H1 (cell line): Measurements from ENCODE around the gene BZW1. TPM values are rescaled to one million over a fixed set of nuclear protein-coding genes. Genes with fewer than 3 reads are reported as not detected.

Experiments used
- CTCF ChIA-PET: fragments of 300-600 bp; sonication (Branson Sonifier 250); formaldehyde crosslinking; loops from one replicate; lab custom pipeline; 2021; ENCODE audit not compliant: partially characterized antibody; lab: Charles Lee
- POLR2A ChIA-PET: fragments of 300-600 bp; sonication (Branson Sonifier 250); formaldehyde crosslinking; loops from one replicate; lab custom pipeline; 2021; ENCODE audit warnings: inconsistent platforms; ENCODE audit not compliant: partially characterized antibody; lab: Charles Lee
- DNase-seq, 2 experiments: peaks; one replicate each; pipeline versions ENCODE4 v3.0.0 to v3.0.0-alpha.2; 2010 to 2022; ENCODE audit warnings: low spot score in 2 of 2, low read depth in 1 of 2, mixed read lengths in 1 of 2
- FAIRE-seq: peaks from 2 replicates; lab custom pipeline; 2011; peaks lifted over from hg19 to GRCh38; lab: Jason Lieb, UNC
- H2AFZ ChIP-seq: 2 replicates; pipeline ENCODE4 v1.8.1; 2012; ENCODE audit warnings: low read length, inconsistent platforms
- H2AK5ac ChIP-seq: 2 replicates; pipeline ENCODE4 v1.6.1; 2013; ENCODE audit warnings: low read depth, low read length
- H2BK120ac ChIP-seq: replicated peaks from 2 replicates; pipeline ENCODE3; 2013; ENCODE audit warnings: low read depth, low read length, inconsistent platforms
- H2BK12ac ChIP-seq: 2 replicates; pipeline ENCODE4 v1.6.1; 2013; ENCODE audit warnings: low read depth, low read length
- H2BK15ac ChIP-seq: 2 replicates; pipeline ENCODE4 v1.6.1; 2013; ENCODE audit warnings: low read length
- H2BK20ac ChIP-seq: 2 replicates; pipeline ENCODE4 v1.6.1; 2013; ENCODE audit warnings: low read length
- H2BK5ac ChIP-seq: 2 replicates; pipeline ENCODE4 v1.6.1; 2013; ENCODE audit warnings: low read depth, low read length
- H3K14ac ChIP-seq: 2 replicates; pipeline ENCODE4 v1.6.1; 2013; ENCODE audit warnings: inconsistent platforms; ENCODE audit not compliant: insufficient read length
- H3K18ac ChIP-seq: 2 replicates; pipeline ENCODE4 v1.6.1; 2013; ENCODE audit warnings: low read length; ENCODE audit errors: extremely low read depth
- H3K23ac ChIP-seq: 2 replicates; pipeline ENCODE4 v1.6.1; 2013; ENCODE audit warnings: inconsistent platforms; ENCODE audit not compliant: insufficient read length
- H3K23me2 ChIP-seq: 2 replicates; pipeline ENCODE4 v1.6.1; 2013; ENCODE audit warnings: low read depth, low read length
- H3K27ac ChIP-seq: 2 replicates; pipeline ENCODE4 v1.6.1; 2011; ENCODE audit warnings: low read depth, low read length, inconsistent platforms
- H3K27me3 ChIP-seq, 4 experiments: replicated peaks in 1 of 4; 1 replicate in 1 of 4; 2 replicates in 3 of 4; pipeline versions ENCODE4 v1.6.1 to v1.8.1; 2011 to 2013; ENCODE audit warnings: low read length in 3 of 4, mild to moderate bottlenecking in 3 of 4, inconsistent platforms in 2 of 4, mixed read lengths in 2 of 4, moderate library complexity in 1 of 4; ENCODE audit not compliant: control insufficient read depth in 3 of 4, insufficient read depth in 3 of 4; ENCODE audit errors: extremely low read depth in 1 of 4
- H3K36me3 ChIP-seq, 4 experiments: 2 replicates each; pipeline versions ENCODE4 v1.6.1 to v1.8.1; 2011 to 2013; ENCODE audit warnings: mild to moderate bottlenecking in 4 of 4, low read length in 3 of 4, moderate library complexity in 2 of 4, control low read depth in 1 of 4, inconsistent platforms in 1 of 4; ENCODE audit not compliant: insufficient read depth in 4 of 4, control insufficient read depth in 2 of 4
- H3K4ac ChIP-seq: replicated peaks from 2 replicates; pipeline ENCODE3; 2013; ENCODE audit warnings: low read length, low read depth, mixed read lengths, inconsistent platforms; ENCODE audit not compliant: insufficient read length
- H3K4me1 ChIP-seq, 4 experiments: replicated peaks in 1 of 4; 1 replicate in 1 of 4; 2 replicates in 3 of 4; pipeline versions ENCODE4 v1.6.1 to v1.8.1; 2011 to 2013; ENCODE audit warnings: low read length in 3 of 4, inconsistent platforms in 2 of 4, mixed read lengths in 1 of 4; ENCODE audit not compliant: insufficient read depth in 4 of 4, control insufficient read depth in 3 of 4
- H3K4me2 ChIP-seq, 2 experiments: 2 replicates each; pipeline versions ENCODE4 v1.6.1 to v1.8.1; 2011 to 2013; ENCODE audit warnings: low read depth in 2 of 2, low read length in 2 of 2, control low read depth in 1 of 2, inconsistent platforms in 1 of 2, mild to moderate bottlenecking in 1 of 2; ENCODE audit not compliant: insufficient read depth in 1 of 2
- H3K4me3 ChIP-seq, 4 experiments: fragments of 200-600, 300-600 bp in 1 of 4; sonication (generic), shearing (Covaris generic), sonication (Bioruptor Twin) in 1 of 4; 2 replicates each; pipeline versions ENCODE4 v1.5.1 to v1.8.1; 2011 to 2016; ENCODE audit warnings: low read length in 4 of 4, low read depth in 3 of 4, control low read depth in 2 of 4, inconsistent platforms in 2 of 4, mild to moderate bottlenecking in 2 of 4, mixed read lengths in 1 of 4, moderate library complexity in 1 of 4; ENCODE audit not compliant: insufficient read depth in 2 of 4; ENCODE audit errors: extremely low read depth in 1 of 4
- H3K56ac ChIP-seq: replicated peaks from 2 replicates; pipeline ENCODE3; 2013; ENCODE audit warnings: low read depth, mild to moderate bottlenecking, mixed read lengths, low read length, inconsistent platforms; ENCODE audit not compliant: insufficient read length
- H3K79me1 ChIP-seq: 2 replicates; pipeline ENCODE4 v1.6.1; 2013; ENCODE audit warnings: low read depth, low read length, control low read depth
- H3K79me2 ChIP-seq, 2 experiments: 2 replicates each; pipeline versions ENCODE4 v1.6.1 to v1.8.1; 2012 to 2013; ENCODE audit warnings: low read length in 2 of 2, mild to moderate bottlenecking in 2 of 2, inconsistent platforms in 1 of 2; ENCODE audit not compliant: insufficient read depth in 2 of 2, control insufficient read depth in 1 of 2
- H3K9ac ChIP-seq, 4 experiments: replicated peaks in 1 of 4; 1 replicate in 1 of 4; 2 replicates in 3 of 4; pipeline versions ENCODE4 v1.6.1 to v1.8.1; 2011 to 2013; ENCODE audit warnings: low read depth in 3 of 4, low read length in 3 of 4, control low read depth in 2 of 4, mild to moderate bottlenecking in 2 of 4, moderate library complexity in 2 of 4, inconsistent platforms in 1 of 4; ENCODE audit errors: extremely low read depth in 1 of 4
- H3K9me3 ChIP-seq, 2 experiments: 2 replicates each; pipeline versions ENCODE4 v1.6.1 to v1.8.1; 2012 to 2013; ENCODE audit warnings: mild to moderate bottlenecking in 2 of 2, moderate library complexity in 2 of 2, control low read depth in 1 of 2, inconsistent platforms in 1 of 2, low read depth in 1 of 2, low read length in 1 of 2, mixed read lengths in 1 of 2; ENCODE audit not compliant: insufficient read depth in 2 of 2
- H4K20me1 ChIP-seq, 2 experiments: replicated peaks in 1 of 2; 2 replicates each; pipeline versions ENCODE3 to v1.8.1; 2011 to 2013; ENCODE audit warnings: inconsistent platforms in 2 of 2, low read length in 2 of 2, mild to moderate bottlenecking in 1 of 2; ENCODE audit not compliant: insufficient read depth in 2 of 2, control insufficient read depth in 1 of 2
- H4K5ac ChIP-seq: 2 replicates; pipeline ENCODE4 v1.6.1; 2013; ENCODE audit warnings: low read length, low read depth, mixed read lengths, inconsistent platforms; ENCODE audit not compliant: insufficient read length
- H4K8ac ChIP-seq: 2 replicates; pipeline ENCODE4 v1.8.0; 2013; ENCODE audit warnings: mild to moderate bottlenecking, moderate library complexity, low read length, inconsistent platforms; ENCODE audit not compliant: insufficient read depth; ENCODE audit errors: extremely low read depth
- H4K91ac ChIP-seq: replicated peaks from 2 replicates; pipeline ENCODE3; 2013; ENCODE audit warnings: low read length, mixed read lengths, inconsistent platforms; ENCODE audit not compliant: insufficient read length
- MAX ChIP-seq: IDR thresholded peaks from 2 replicates; pipeline ENCODE4 v1.6.1; 2012; ENCODE audit warnings: inconsistent platforms
- POLR2A ChIP-seq, 2 experiments: IDR thresholded peaks; 1 replicate in 1 of 2; 2 replicates in 1 of 2; pipeline ENCODE4 v1.6.1; 2011; ENCODE audit warnings: low read depth in 2 of 2, low read length in 2 of 2, mild to moderate bottlenecking in 2 of 2; ENCODE audit errors: control extremely low read depth in 1 of 2
- RAD21 ChIP-seq, 2 experiments: IDR thresholded peaks in 1 of 2; conservative IDR thresholded peaks in 1 of 2; 2 replicates each; pipeline ENCODE4 v1.6.1; 2011; ENCODE audit warnings: low read depth in 2 of 2, low read length in 2 of 2, improper control_type of control experiment in 1 of 2, inconsistent platforms in 1 of 2, mild to moderate bottlenecking in 1 of 2, moderate library complexity in 1 of 2
- WGBS, 2 experiments: shearing (Covaris generic) in 1 of 2; methylation state at CpG; one replicate each; pipeline versions ENCODE4 v1.1.6 to v1.1.7; 2013 to 2015; ENCODE audit warnings: low lambda C conversion rate in 2 of 2, mixed read lengths in 2 of 2, inconsistent platforms in 1 of 2, low coverage in 1 of 2, missing lambda C conversion rate in 1 of 2; ENCODE audit not compliant: insufficient replicate concordance in 2 of 2, insufficient coverage in 1 of 2, insufficient read length in 1 of 2; ENCODE audit errors: extremely low coverage in 1 of 2, missing lambda C conversion rate in 1 of 2; 5-methylcytosine and 5-hydroxymethylcytosine counted together
- polyA plus RNA-seq, 7 experiments: library from polyadenylated mRNA; depleted of rRNA in 3 of 7; stranded (reverse) in 5 of 7; unstranded in 2 of 7; fragments of >200 nt in 5 of 7; fragments of 200-250 nt in 2 of 7; gene quantifications; 1 replicate in 5 of 7; 2 replicates in 1 of 7; 4 replicates in 1 of 7; pipeline versions ENCODE4 v1.2.1 to v1.2.3, GENCODE V29; 2011 to 2013; ENCODE audit warnings: missing spikeins in 2 of 7, mixed read lengths in 2 of 7
- total RNA-seq: library from RNA; stranded (reverse); fragmentation: NEBNext Ultra II Directional; extraction: Animal tissue kit (Norgen Biotek cat#: 25700); gene quantifications from 2 replicates; pipeline ENCODE4 v1.2.1, GENCODE V29; 2021

The BZW1 gene
- total and polyA plus RNA-seq, 2 of the 8 experiments (the other 6 are each of a cell fraction or from before 2014, with no cell fraction given): 152 to 335 TPM

GRCh38 chr2:200828572-200829257, 17.0 kb downstream of the BZW1 start:
- H2BK15ac ChIP-seq: no peak overlapping the region
- ChIA-PET POLR2A (interaction anchor here (0.7 to 3.4 kb wide), 12 partner anchors 10 to 93 kb away, joined by 3 to 26 read pairs (median 6); partner anchors contain the start of gene CLK1), CTCF (interaction anchor here (0.6 to 2.1 kb wide), 4 partner anchors 10 to 21 kb away, joined by 3 to 7 read pairs (median 6); no protein-coding TSS in a partner anchor)
- H3K56ac ChIP-seq: no peak overlapping the region
- no peak overlapping the region for H3K27ac ChIP-seq
- H3K4me3 ChIP-seq: no peak overlapping the region
- no peak overlapping the region for H2BK12ac ChIP-seq
- H3K27me3 ChIP-seq: no peaks in the 10 kb centered on the region
- no peak for DNase-seq
- H4K8ac ChIP-seq: no peak overlapping the region
- H3K4me2 ChIP-seq: no peak overlapping the region
- TF ChIP-seq RAD21 (IDR thresholded peaks at IDR 0.05 in 1 of 2, conservative IDR thresholded peaks at IDR 0.05 in 1 of 2; ENCODE audit: low read depth in 2 of 2, low read length in 2 of 2): no peak
- TF ChIP-seq MAX: no peak
- TF ChIP-seq POLR2A (IDR thresholded peaks at IDR 0.05; ENCODE audit: control extremely low read depth in 1 of 2, low read depth in 2 of 2, low read length in 2 of 2): 0 out of 3 replicates have a peak, but pooled peaks of 1 of the 2 experiments have one; percentile 5
- H3K79me1 ChIP-seq: no peaks in the 10 kb centered on the region
- 90% methylated on average over 9 of the region's 9 CpGs; no CpG with 5 or more reads in 1 of the 2 experiments for whole genome bisulfite sequencing, 2 experiments
- H3K79me2 ChIP-seq: no peaks in the 10 kb centered on the region
- H2BK120ac ChIP-seq: no peak overlapping the region
- no peak for FAIRE-seq
- no peak overlapping the region for H3K4ac ChIP-seq
- H4K91ac ChIP-seq: no peak overlapping the region
- H3K18ac ChIP-seq: no peak overlapping the region
- no peak overlapping the region for H2BK20ac ChIP-seq
- H3K23me2 ChIP-seq: no peaks in the 10 kb centered on the region
- H4K20me1 ChIP-seq: no peaks in the 10 kb centered on the region
- no peak overlapping the region for H3K23ac ChIP-seq
- H4K5ac ChIP-seq: no peak overlapping the region
- H3K14ac ChIP-seq: no peak overlapping the region
- no peak overlapping the region for H2BK5ac ChIP-seq
- no peaks in the 10 kb centered on the region for H3K4me1 ChIP-seq
- H2AK5ac ChIP-seq: no peak overlapping the region
- no peaks in the 10 kb centered on the region; a peak in 1 of 8 replicates for H3K36me3 ChIP-seq
- no peaks in the 10 kb centered on the region for H3K9me3 ChIP-seq
- no peak overlapping the region for H2AFZ ChIP-seq
- H3K9ac ChIP-seq: no peak overlapping the region
